HepG2 (cell line): Measurements from ENCODE around the gene AIF1. TPM values are rescaled to one million over a fixed set of nuclear protein-coding genes. Genes with fewer than 3 reads are reported as not detected.

Experiments
- AGO2 ChIP-seq: fragments of 200-400 bp; formaldehyde crosslinking; optimal IDR thresholded peaks from 2 replicates; pipeline ENCODE3; 2017; ENCODE audit warnings: mild to moderate bottlenecking, low read depth, low read length, moderate library complexity
- BORCS8-MEF2B ChIP-seq: sonication (generic); formaldehyde crosslinking; IDR thresholded peaks from 2 replicates; pipeline ENCODE4 v1.8.0; 2022; ENCODE audit warnings: mild to moderate bottlenecking, missing genetic modification reagents
- CTCF ChIP-seq: sonication (generic); formaldehyde crosslinking; IDR thresholded peaks from 2 replicates; pipeline ENCODE4 v1.5.0; 2020; ENCODE audit warnings: mild to moderate bottlenecking, missing genetic modification reagents, moderate library complexity
- GABPB1 ChIP-seq: IDR thresholded peaks from 2 replicates; pipeline ENCODE4 v1.6.1; 2016; ENCODE audit warnings: mild to moderate bottlenecking, missing genetic modification reagents, moderate library complexity, missing compliant biosample characterization
- HNF1B ChIP-seq: sonication (generic); formaldehyde crosslinking; IDR thresholded peaks from 2 replicates; pipeline ENCODE4 v1.5.1; 2020; ENCODE audit warnings: mild to moderate bottlenecking, moderate library complexity, missing genetic modification reagents
- PAF1 ChIP-seq: IDR thresholded peaks from 2 replicates; pipeline ENCODE4 v1.6.1; 2016; ENCODE audit warnings: missing genetic modification reagents, missing compliant biosample characterization
- RBFOX2 ChIP-seq: fragments of 200-400 bp; formaldehyde crosslinking; IDR thresholded peaks from 2 replicates; pipeline ENCODE4 v1.6.1; 2017; ENCODE audit warnings: low read depth, mild to moderate bottlenecking, low read length
- SPEN ChIP-seq: sonication (generic); formaldehyde crosslinking; IDR thresholded peaks from 2 replicates; pipeline ENCODE4 v1.5.1; 2020; ENCODE audit warnings: low read depth, mild to moderate bottlenecking, missing genetic modification reagents
- YEATS4 ChIP-seq: sonication (generic); formaldehyde crosslinking; IDR thresholded peaks from 2 replicates; pipeline ENCODE4 v1.4.0; 2020; ENCODE audit warnings: missing genetic modification reagents, borderline replicate concordance
- ZC3H13 ChIP-seq: sonication (generic); formaldehyde crosslinking; IDR thresholded peaks from 2 replicates; pipeline ENCODE4 v1.8.1; 2023; ENCODE audit warnings: mild to moderate bottlenecking, missing genetic modification reagents, moderate library complexity
- ZNF251 ChIP-seq: sonication (generic); formaldehyde crosslinking; IDR thresholded peaks from 2 replicates; pipeline ENCODE4 v1.9.0; 2021; ENCODE audit warnings: mild to moderate bottlenecking, missing genetic modification reagents
- ZNF33A ChIP-seq: sonication (generic); formaldehyde crosslinking; IDR thresholded peaks from 2 replicates; pipeline ENCODE4 v1.5.1; 2020; ENCODE audit warnings: missing genetic modification reagents, mild to moderate bottlenecking, moderate library complexity, borderline replicate concordance
- ZNF550 ChIP-seq: sonication (generic); formaldehyde crosslinking; IDR thresholded peaks from 2 replicates; pipeline ENCODE4 v1.4.0; 2020; ENCODE audit warnings: mild to moderate bottlenecking, missing genetic modification reagents, borderline replicate concordance
- ZNF557 ChIP-seq: sonication (generic); formaldehyde crosslinking; IDR thresholded peaks from 2 replicates; pipeline ENCODE4 v1.4.0; 2020; ENCODE audit warnings: missing genetic modification reagents
- ZNF687 ChIP-seq: sonication (generic); formaldehyde crosslinking; IDR thresholded peaks from 2 replicates; pipeline ENCODE4 v1.5.1; 2020; ENCODE audit warnings: mild to moderate bottlenecking, missing genetic modification reagents, moderate library complexity
- ZNF790 ChIP-seq: sonication (generic); formaldehyde crosslinking; IDR thresholded peaks from 2 replicates; pipeline ENCODE4 v1.8.0; 2022; ENCODE audit warnings: missing genetic modification reagents, mild to moderate bottlenecking, borderline replicate concordance
- polyA plus RNA-seq, 8 experiments: library from polyadenylated mRNA; depleted of rRNA in 3 of 8; stranded (reverse) in 7 of 8; unstranded in 1 of 8; fragments of >200 nt; fragmentation: Illumina TruSeq in 4 of 8; extraction: Trizol in 4 of 8; gene quantifications; 2 replicates each; pipeline versions ENCODE4 v1.2.1 to v1.2.3, GENCODE V29; 2011 to 2016; ENCODE audit warnings: low read depth in 4 of 8, missing spikeins in 1 of 8, mixed read lengths in 1 of 8; ENCODE audit not compliant: insufficient read depth in 1 of 8
- total RNA-seq, 5 experiments: library from RNA; depleted of rRNA; stranded (reverse); fragments of >200 nt; fragmentation: Illumina TruSeq; extraction: Trizol; gene quantifications; 2 replicates each; pipeline ENCODE4 v1.2.3, GENCODE V29; 2016; ENCODE audit warnings: low read depth in 1 of 5
- TF ChIP-seq, protein P1 (sequence below): sonication (generic); formaldehyde crosslinking; IDR thresholded peaks from 2 replicates; pipeline ENCODE4 v1.5.0; 2020; ENCODE audit warnings: mild to moderate bottlenecking, missing genetic modification reagents
- TF ChIP-seq, protein P2 (sequence below): fragments of 450-650 bp; IDR thresholded peaks from 2 replicates; pipeline ENCODE4 v1.6.1; 2017

The AIF1 gene
- total and polyA plus RNA-seq, 2 of the 13 experiments (the other 11 are each of a cell fraction or from before 2014, with no cell fraction given): 1.5 TPM; not detected in 1

DNA sequence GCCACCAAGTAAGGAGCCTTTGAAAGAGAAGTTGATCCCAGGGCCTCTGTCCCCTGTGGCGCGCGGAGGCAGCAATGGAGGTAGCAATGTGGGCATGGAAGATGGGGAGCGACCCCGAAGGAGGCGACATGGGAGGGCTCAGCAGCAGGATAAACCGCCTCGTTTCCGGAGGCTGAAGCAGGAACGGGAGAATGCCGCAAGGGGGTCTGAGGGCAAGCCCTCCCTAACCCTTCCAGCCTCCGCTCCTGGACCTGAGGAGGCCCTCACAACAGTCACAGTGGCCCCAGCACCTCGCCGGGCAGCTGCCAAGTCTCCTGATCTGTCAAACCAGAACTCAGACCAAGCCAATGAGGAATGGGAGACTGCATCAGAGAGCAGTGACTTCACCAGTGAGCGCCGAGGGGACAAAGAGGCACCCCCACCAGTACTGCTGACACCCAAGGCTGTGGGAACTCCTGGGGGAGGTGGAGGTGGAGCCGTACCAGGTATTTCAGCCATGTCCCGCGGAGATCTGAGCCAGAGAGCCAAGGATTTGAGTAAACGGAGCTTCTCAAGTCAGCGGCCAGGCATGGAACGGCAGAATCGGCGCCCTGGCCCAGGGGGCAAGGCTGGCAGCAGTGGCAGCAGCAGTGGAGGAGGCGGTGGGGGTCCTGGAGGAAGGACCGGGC, 17.4 kb downstream of the AIF1 start (continued):
- TF ChIP-seq ZNF550 (CRISPR knock-in tag): no peak
- TF ChIP-seq ZNF251 (CRISPR knock-in tag): no peak
- TF ChIP-seq RBFOX2: peak; percentile 50; the same call in 1 of the 2 replicates
- TF ChIP-seq CTCF (CRISPR knock-in tag): no peak
- TF ChIP-seq YEATS4 (CRISPR knock-in tag): no peak
- TF ChIP-seq HNF1B (CRISPR knock-in tag): 0 out of 2 replicates have a peak, but pooled peaks have one; percentile 45
- no peak for TF ChIP-seq ZNF33A (CRISPR knock-in tag)
- TF ChIP-seq ZNF790 (CRISPR knock-in tag): 0 out of 2 replicates have a peak, but pooled peaks have one; percentile 41
- TF ChIP-seq, protein P1, sequence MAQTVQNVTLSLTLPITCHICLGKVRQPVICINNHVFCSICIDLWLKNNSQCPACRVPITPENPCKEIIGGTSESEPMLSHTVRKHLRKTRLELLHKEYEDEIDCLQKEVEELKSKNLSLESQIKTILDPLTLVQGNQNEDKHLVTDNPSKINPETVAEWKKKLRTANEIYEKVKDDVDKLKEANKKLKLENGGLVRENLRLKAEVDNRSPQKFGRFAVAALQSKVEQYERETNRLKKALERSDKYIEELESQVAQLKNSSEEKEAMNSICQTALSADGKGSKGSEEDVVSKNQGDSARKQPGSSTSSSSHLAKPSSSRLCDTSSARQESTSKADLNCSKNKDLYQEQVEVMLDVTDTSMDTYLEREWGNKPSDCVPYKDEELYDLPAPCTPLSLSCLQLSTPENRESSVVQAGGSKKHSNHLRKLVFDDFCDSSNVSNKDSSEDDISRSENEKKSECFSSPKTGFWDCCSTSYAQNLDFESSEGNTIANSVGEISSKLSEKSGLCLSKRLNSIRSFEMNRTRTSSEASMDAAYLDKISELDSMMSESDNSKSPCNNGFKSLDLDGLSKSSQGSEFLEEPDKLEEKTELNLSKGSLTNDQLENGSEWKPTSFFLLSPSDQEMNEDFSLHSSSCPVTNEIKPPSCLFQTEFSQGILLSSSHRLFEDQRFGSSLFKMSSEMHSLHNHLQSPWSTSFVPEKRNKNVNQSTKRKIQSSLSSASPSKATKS (CRISPR knock-in tag): no peak
- TF ChIP-seq AGO2: peak; percentile 98
- TF ChIP-seq GABPB1 (CRISPR knock-in tag): peak; percentile 13; the same call in 1 of the 2 replicates
- peak; percentile 95 for TF ChIP-seq ZC3H13 (CRISPR knock-in tag)
- TF ChIP-seq ZNF557 (CRISPR knock-in tag): no peak
- TF ChIP-seq PAF1 (CRISPR knock-in tag): peak; percentile 59; the same call in 1 of the 2 replicates
- peak; percentile 40 for TF ChIP-seq ZNF687
- peak; percentile 32; the same call in 1 of the 2 replicates for TF ChIP-seq BORCS8-MEF2B
- TF ChIP-seq SPEN (CRISPR knock-in tag): 0 out of 2 replicates have a peak, but pooled peaks have one; percentile 10
- TF ChIP-seq, protein P2, sequence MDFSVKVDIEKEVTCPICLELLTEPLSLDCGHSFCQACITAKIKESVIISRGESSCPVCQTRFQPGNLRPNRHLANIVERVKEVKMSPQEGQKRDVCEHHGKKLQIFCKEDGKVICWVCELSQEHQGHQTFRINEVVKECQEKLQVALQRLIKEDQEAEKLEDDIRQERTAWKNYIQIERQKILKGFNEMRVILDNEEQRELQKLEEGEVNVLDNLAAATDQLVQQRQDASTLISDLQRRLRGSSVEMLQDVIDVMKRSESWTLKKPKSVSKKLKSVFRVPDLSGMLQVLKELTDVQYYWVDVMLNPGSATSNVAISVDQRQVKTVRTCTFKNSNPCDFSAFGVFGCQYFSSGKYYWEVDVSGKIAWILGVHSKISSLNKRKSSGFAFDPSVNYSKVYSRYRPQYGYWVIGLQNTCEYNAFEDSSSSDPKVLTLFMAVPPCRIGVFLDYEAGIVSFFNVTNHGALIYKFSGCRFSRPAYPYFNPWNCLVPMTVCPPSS: no peak
